CD4-positive, alpha-beta memory T cell (primary cell): ENCODE data around the gene SOX6. TPM values are rescaled to one million over a fixed set of nuclear protein-coding genes. Genes with fewer than 3 reads are reported as not detected.

Experiments
- CTCF ChIA-PET: fragments of 350-600 bp; sonication (Branson Sonifier 250); formaldehyde crosslinking; loops from one replicate; lab custom pipeline; 2021; ENCODE audit warnings: inconsistent platforms; ENCODE audit not compliant: partially characterized antibody; lab: Charles Lee
- POLR2A ChIA-PET: fragments of 350-600 bp; sonication (Branson Sonifier 250); formaldehyde crosslinking; loops from one replicate; lab custom pipeline; 2021; ENCODE audit not compliant: partially characterized antibody; lab: Charles Lee
- DNase-seq, 5 donors: peaks; one replicate each; pipeline versions ENCODE4 v3.0.0 to v3.0.0-alpha.2; 2020 to 2022; ENCODE audit warnings: mixed read lengths in 1 of 5
- H3K27ac ChIP-seq: one replicate; pipeline ENCODE4 v1.7.0; 2013; ENCODE audit warnings: low read depth, low read length
- H3K27me3 ChIP-seq: 2 replicates; pipeline ENCODE4 v1.7.0; 2013; ENCODE audit warnings: mild to moderate bottlenecking, low read length, moderate library complexity; ENCODE audit not compliant: insufficient read depth
- H3K36me3 ChIP-seq: 2 replicates; pipeline ENCODE4 v1.7.0; 2013; ENCODE audit warnings: mild to moderate bottlenecking, low read length, moderate library complexity; ENCODE audit not compliant: insufficient read depth
- H3K4me1 ChIP-seq: 2 replicates; pipeline ENCODE4 v1.7.0; 2013; ENCODE audit warnings: mild to moderate bottlenecking, low read length, moderate library complexity; ENCODE audit not compliant: insufficient read depth
- H3K4me3 ChIP-seq, 2 donors: one replicate each; pipeline ENCODE4 v1.7.0; 2013; ENCODE audit warnings: low read length in 2 of 2, mild to moderate bottlenecking in 1 of 2
- H3K9me3 ChIP-seq, 2 donors: one replicate each; pipeline ENCODE4 v1.7.0; 2013; ENCODE audit warnings: low read length in 2 of 2, control low read depth in 1 of 2; ENCODE audit not compliant: control insufficient read depth in 1 of 2
- H3K27ac Mint-ChIP-seq, 7 donors: one replicate each; pipeline ENCODE4 v1.8.0; 2020 to 2021; ENCODE audit warnings: mixed read lengths in 7 of 7, mild to moderate bottlenecking in 6 of 7, inconsistent platforms in 3 of 7, moderate library complexity in 3 of 7
- H3K27me3 Mint-ChIP-seq, 2 donors: one replicate each; pipeline ENCODE4 v1.8.0; 2020 to 2021; ENCODE audit warnings: mixed read lengths in 2 of 2
- H3K36me3 Mint-ChIP-seq, 2 donors: one replicate each; pipeline ENCODE4 v1.8.0; 2020 to 2021; ENCODE audit warnings: mixed read lengths in 2 of 2, inconsistent platforms in 1 of 2, mild to moderate bottlenecking in 1 of 2
- H3K4me1 Mint-ChIP-seq, 4 donors: one replicate each; pipeline ENCODE4 v1.8.0; 2020 to 2021; ENCODE audit warnings: mixed read lengths in 4 of 4, mild to moderate bottlenecking in 1 of 4
- H3K4me3 Mint-ChIP-seq, 8 donors: one replicate each; pipeline ENCODE4 v1.8.0; 2020 to 2021; ENCODE audit warnings: mixed read lengths in 8 of 8, mild to moderate bottlenecking in 7 of 8, moderate library complexity in 6 of 8, inconsistent platforms in 3 of 8
- H3K9me3 Mint-ChIP-seq, 8 donors: one replicate each; pipeline ENCODE4 v1.8.0; 2020 to 2021; ENCODE audit warnings: mixed read lengths in 8 of 8, mild to moderate bottlenecking in 5 of 8, inconsistent platforms in 3 of 8, moderate library complexity in 1 of 8
- intact Hi-C: fragments of 100-400 bp; cut with micrococcal nuclease; formaldehyde crosslinking; loops from one replicate; pipeline ENCODE4 v1.15.1; 2023
- polyA plus RNA-seq, 2 donors: library from polyadenylated mRNA; unstranded; fragments of 300-500 nt; fragmentation: Illumina TruSeq; gene quantifications; one replicate each; pipeline ENCODE4 v1.2.3, GENCODE V29; 2021
- total RNA-seq, 2 experiments: library from RNA; stranded (reverse); gene quantifications; one replicate each; pipeline ENCODE4 v1.2.3, GENCODE V29; 2021

The SOX6 gene
- total and polyA plus RNA-seq, 4 experiments from 2014 or later = not detected

DNA sequence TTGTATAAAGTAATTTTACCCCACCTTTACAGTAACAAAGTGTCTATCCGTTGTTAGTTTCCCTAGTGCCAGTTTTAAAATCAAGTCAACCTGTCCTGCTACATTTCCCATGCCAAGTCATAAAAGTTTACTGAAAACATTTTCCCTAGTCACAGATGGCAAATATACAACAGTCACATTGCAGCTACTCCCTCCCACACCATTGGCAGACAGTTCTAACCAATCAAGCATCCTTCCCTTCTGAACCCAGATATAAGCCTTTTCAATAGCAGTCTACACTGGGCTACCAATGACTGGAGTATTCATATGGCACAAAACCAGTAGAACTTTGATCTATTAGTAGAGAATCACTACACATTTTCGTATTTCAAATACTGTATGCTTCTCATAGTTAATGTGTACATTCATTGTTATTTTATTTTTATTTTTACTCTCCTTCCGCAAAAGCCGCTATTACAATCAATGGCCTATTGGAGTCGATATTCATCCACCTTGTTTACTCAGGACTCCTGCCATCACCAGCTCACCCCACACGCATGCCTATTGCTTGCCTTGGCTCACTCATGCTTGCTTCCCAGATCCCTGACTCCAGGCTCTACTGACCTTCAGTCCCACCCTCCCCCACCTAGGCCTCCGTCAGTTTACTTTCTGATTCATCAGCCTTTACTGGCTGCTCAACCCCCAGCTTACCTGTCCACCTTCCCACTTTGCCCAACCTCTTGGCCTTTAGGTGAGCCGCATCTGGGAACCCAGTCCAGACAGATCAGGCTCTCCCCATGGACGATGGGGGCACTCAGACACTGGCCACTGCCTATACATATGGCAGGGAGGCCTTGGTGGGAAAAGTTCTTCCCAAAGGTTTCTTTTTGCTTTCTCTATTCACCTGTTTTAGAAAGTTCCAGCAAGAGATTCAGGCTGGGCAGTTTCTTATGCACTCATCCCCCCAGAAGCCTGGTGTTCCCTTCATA is 408.4 kb downstream of the SOX6 start:
- H3K4me1 ChIP-seq = no peaks in the 10 kb centered on the region
- Mint-ChIP-seq H3K36me3 (no peaks in the 10 kb centered on the region), H3K4me1 (no peaks in the 10 kb centered on the region), H3K27me3 (no peaks in the 10 kb centered on the region), H3K9me3 (peaks cover 2 to 15% (median 6%) of the 10 kb centered on the region in 8 donors), H3K4me3 (no peak overlapping the region), H3K27ac (no peak overlapping the region)
- no peaks in the 10 kb centered on the region for H3K9me3 ChIP-seq
- H3K36me3 ChIP-seq = no peaks in the 10 kb centered on the region
- POLR2A ChIA-PET = no interaction called here
- no peak overlapping the region for H3K4me3 ChIP-seq
- H3K27me3 ChIP-seq = no peaks in the 10 kb centered on the region
- CTCF ChIA-PET = no interaction called here
- H3K27ac ChIP-seq = no peak overlapping the region
- intact Hi-C loops = no loop called here
- no peak for DNase-seq

DNA sequence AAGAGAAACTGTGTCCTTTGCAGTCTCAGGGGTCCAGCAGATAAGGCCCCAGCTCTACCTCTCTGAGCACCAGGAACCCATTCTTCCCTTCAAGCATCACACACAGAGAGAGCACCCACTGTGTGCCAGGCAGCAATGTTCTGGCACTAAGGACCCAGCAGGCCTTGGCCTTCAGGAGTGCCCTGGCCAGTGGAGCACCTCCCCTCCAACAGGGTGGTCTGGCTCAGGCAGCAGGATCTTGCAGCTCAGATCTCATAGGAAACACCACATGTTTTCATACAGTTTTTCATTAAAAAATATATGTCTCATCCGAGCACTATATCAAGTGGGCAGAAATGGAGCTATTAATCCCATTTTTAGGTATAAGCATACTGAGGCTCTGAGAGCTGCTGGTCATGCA is 410.6 kb downstream of the SOX6 start:
- Mint-ChIP-seq H3K9me3 (peaks cover 2 to 15% (median 6%) of the 10 kb centered on the region in 8 donors), H3K36me3 (no peaks in the 10 kb centered on the region), H3K27me3 (no peaks in the 10 kb centered on the region), H3K4me1 (no peaks in the 10 kb centered on the region), H3K27ac (no peak overlapping the region), H3K4me3 (no peak overlapping the region)
- H3K36me3 ChIP-seq = no peaks in the 10 kb centered on the region
- H3K4me1 ChIP-seq = no peaks in the 10 kb centered on the region
- DNase-seq = no peak
- intact Hi-C loops = no loop called here
- H3K27me3 ChIP-seq = no peaks in the 10 kb centered on the region
- CTCF ChIA-PET = interaction anchor here (1.1 kb wide), 1 partner anchor 13 kb away, joined by 3 read pairs; no protein-coding TSS in a partner anchor
- no peak overlapping the region for H3K4me3 ChIP-seq
- no peak overlapping the region for H3K27ac ChIP-seq
- POLR2A ChIA-PET = no interaction called here
- H3K9me3 ChIP-seq = no peaks in the 10 kb centered on the region

DNA sequence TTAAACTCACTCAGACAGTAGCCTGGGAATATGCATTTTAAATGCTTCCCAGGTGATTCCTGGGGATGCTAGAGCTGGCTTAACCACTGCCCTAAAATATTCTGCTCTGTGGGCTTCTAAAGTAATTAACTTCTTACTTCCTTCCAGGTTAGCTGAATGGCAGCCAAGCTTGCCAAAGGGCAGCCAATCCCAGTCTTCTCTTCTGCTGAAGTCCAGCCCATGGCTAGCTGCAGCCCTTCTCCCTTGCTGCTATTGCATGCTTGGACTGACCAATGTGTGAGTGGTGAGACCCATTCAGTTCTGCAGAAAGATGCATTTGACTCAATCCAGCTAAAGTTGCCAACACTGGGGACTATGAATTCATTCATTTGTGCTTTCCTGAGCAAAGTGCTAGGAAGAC is 411.9 kb downstream of the SOX6 start:
- DNase-seq = no peak
- H3K9me3 ChIP-seq = no peaks in the 10 kb centered on the region
- ChIA-PET CTCF (no interaction called here), POLR2A (no interaction called here)
- H3K27ac ChIP-seq = no peak overlapping the region
- no peaks in the 10 kb centered on the region for H3K36me3 ChIP-seq
- H3K4me1 Mint-ChIP-seq = no peaks in the 10 kb centered on the region
- no peaks in the 10 kb centered on the region for H3K36me3 Mint-ChIP-seq
- no peak overlapping the region for H3K4me3 ChIP-seq
- H3K27me3 Mint-ChIP-seq = no peaks in the 10 kb centered on the region
- no peaks in the 10 kb centered on the region for H3K27me3 ChIP-seq
- intact Hi-C loops = no loop called here
- no peak overlapping the region for H3K4me3 Mint-ChIP-seq
- no peaks in the 10 kb centered on the region for H3K4me1 ChIP-seq
- peaks cover 2 to 15% (median 6%) of the 10 kb centered on the region in 8 donors for H3K9me3 Mint-ChIP-seq
- no peak overlapping the region for H3K27ac Mint-ChIP-seq

DNA sequence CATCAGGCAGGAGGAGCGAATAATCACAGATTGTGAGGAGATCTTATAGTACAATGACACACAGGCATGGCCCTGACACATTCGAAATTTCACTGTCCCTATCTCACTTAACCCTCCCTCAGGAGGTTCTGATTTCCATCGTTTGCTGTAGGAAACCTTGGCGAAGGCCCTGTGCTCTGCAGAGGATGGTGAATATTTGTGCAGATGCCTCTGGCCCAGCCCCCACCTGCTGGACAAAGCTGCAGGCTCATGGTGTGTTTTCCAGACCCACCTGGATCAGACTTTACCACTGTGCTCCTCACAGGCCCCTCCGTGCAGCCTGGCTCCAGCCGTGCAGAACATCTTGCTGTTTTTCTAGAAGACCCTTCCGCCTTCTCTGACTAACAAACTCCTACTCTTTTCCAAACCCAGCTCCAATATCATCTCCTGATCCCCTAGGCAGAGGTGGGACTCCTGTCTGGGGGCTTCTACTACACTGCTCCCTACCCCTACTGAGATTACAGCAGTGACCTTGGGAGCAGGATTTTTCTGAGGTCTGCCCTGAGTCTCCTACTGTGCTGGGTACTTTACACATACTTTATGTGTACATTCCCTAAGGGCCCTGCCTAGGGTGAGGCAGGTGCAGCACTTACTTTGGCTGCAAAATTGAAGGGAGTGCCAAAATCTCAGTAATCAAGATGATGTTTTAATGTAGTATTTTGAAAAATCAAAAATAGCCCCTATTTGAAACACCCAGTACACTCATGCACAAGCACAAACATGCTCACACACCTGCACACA is 412.7 kb downstream of the SOX6 start:
- peaks cover 2 to 15% (median 6%) of the 10 kb centered on the region in 8 donors for H3K9me3 Mint-ChIP-seq
- DNase-seq = no peak
- no peaks in the 10 kb centered on the region for H3K36me3 Mint-ChIP-seq
- no peak overlapping the region for H3K4me3 Mint-ChIP-seq
- no peaks in the 10 kb centered on the region for H3K4me1 ChIP-seq
- H3K27me3 ChIP-seq = no peaks in the 10 kb centered on the region
- H3K27ac Mint-ChIP-seq = no peak overlapping the region
- ChIA-PET CTCF (no interaction called here), POLR2A (no interaction called here)
- H3K4me3 ChIP-seq = no peak overlapping the region
- no peak overlapping the region for H3K27ac ChIP-seq
- no peaks in the 10 kb centered on the region for H3K9me3 ChIP-seq
- H3K27me3 Mint-ChIP-seq = no peaks in the 10 kb centered on the region
- no peaks in the 10 kb centered on the region for H3K36me3 ChIP-seq
- no peaks in the 10 kb centered on the region for H3K4me1 Mint-ChIP-seq
- intact Hi-C loops = no loop called here

DNA sequence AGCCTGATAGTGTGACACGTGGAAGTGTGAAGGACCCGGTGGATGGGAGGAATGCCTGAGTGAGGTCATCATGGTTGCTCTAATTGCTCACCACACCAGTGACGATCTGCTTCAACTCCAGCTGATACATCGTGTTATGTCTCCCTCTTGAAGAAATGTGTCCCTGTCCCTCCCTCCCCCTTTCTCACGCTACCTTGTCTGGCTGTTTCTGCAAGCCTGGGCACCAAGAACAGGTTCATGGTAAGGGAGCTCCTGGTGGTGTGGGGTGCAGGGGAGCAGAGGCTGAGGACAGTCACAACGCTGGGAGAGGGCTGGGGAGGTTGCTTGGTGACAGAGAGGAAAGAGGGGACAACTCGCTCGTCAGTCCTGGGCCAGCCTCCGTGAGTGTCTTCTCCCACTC is 413.4 kb downstream of the SOX6 start:
- Mint-ChIP-seq H3K4me3 (no peak overlapping the region), H3K4me1 (no peaks in the 10 kb centered on the region), H3K27me3 (no peaks in the 10 kb centered on the region), H3K27ac (no peak overlapping the region), H3K36me3 (no peaks in the 10 kb centered on the region), H3K9me3 (peaks cover 2 to 13% (median 6%) of the 10 kb centered on the region in 8 donors)
- no peak for DNase-seq
- no peak overlapping the region for H3K4me3 ChIP-seq
- no peaks in the 10 kb centered on the region for H3K4me1 ChIP-seq
- intact Hi-C loops = no loop called here
- H3K27me3 ChIP-seq = no peaks in the 10 kb centered on the region
- ChIA-PET CTCF (no interaction called here), POLR2A (no interaction called here)
- H3K36me3 ChIP-seq = no peaks in the 10 kb centered on the region
- no peak overlapping the region for H3K27ac ChIP-seq
- H3K9me3 ChIP-seq = no peaks in the 10 kb centered on the region

DNA sequence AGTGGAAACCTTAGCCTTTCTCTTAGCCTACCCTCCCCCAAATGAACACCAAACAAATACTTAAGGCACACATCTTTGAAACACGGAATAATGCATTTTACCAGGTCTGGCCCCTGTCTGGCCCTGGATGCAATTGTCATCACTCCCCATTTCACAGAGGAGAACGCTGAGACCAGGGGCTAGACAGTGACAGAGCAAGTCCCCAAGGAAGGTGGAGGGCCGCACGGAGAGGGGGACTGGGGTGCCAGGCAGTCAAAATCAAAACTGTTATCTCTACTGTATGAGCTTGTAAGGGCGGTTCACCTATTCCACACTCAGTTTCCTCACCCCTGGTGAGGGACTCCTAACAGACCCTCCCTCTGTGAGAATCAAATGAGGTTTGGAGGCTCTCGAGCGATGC is 414.2 kb downstream of the SOX6 start:
- Histone ChIP-seq H3K36me3 (no peaks in the 10 kb centered on the region), H3K4me3 (no peak overlapping the region), H3K4me1 (no peaks in the 10 kb centered on the region), H3K9me3 (no peaks in the 10 kb centered on the region), H3K27ac (no peak overlapping the region), H3K27me3 (no peaks in the 10 kb centered on the region)
- peaks cover 0 to 5% (median 2%) of the 10 kb centered on the region in 8 donors for H3K9me3 Mint-ChIP-seq
- H3K36me3 Mint-ChIP-seq = no peaks in the 10 kb centered on the region
- intact Hi-C loops = no loop called here
- H3K27ac Mint-ChIP-seq = no peak overlapping the region
- no peaks in the 10 kb centered on the region for H3K27me3 Mint-ChIP-seq
- DNase-seq = no peak
- CTCF ChIA-PET = no interaction called here
- H3K4me3 Mint-ChIP-seq = no peak overlapping the region
- POLR2A ChIA-PET = no interaction called here
- no peaks in the 10 kb centered on the region for H3K4me1 Mint-ChIP-seq

DNA sequence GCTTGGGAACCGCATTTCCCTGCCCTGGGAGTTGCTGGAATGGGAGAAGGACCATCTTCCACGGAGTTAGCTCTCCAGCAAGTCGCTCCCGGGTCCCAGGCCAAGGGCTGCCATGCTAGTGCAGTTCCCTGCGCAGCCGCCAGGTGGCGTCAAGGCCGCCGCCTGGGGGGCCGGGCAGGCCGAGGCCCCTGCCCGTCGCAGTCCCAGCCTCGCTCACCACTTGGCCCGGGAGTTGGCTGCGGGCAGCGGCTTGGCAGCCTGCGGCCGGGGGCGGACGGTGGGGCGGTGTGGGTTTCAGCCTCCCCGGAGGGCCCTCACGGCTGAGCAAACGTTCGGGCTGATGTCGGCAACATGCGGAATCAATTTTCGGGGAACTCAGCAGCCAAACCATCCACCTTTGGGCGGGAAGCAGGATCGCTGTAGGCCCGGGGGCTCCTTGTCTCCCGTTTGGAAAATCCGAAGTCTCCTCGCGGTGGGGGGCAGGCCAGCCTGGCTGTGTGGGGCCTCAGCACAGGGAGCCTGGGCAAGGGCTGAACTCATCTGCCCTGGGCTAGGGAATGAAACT is 415.1 kb downstream of the SOX6 start:
- ChIA-PET CTCF (interaction anchor here (1.5 kb wide), 1 partner anchor 9 kb away, joined by 8 read pairs; no protein-coding TSS in a partner anchor), POLR2A (no interaction called here)
- H3K4me3 ChIP-seq = no peak overlapping the region
- H3K36me3 ChIP-seq = no peaks in the 10 kb centered on the region
- H3K4me3 Mint-ChIP-seq = no peak overlapping the region
- no peaks in the 10 kb centered on the region for H3K4me1 Mint-ChIP-seq
- intact Hi-C loops = no loop called here
- H3K27ac ChIP-seq = no peak overlapping the region
- H3K36me3 Mint-ChIP-seq = no peaks in the 10 kb centered on the region
- peaks cover 0 to 4% (median 2%) of the 10 kb centered on the region in 8 donors for H3K9me3 Mint-ChIP-seq
- no peaks in the 10 kb centered on the region for H3K27me3 Mint-ChIP-seq
- DNase-seq = no peak
- H3K27me3 ChIP-seq = no peaks in the 10 kb centered on the region
- H3K27ac Mint-ChIP-seq = no peak overlapping the region
- no peaks in the 10 kb centered on the region for H3K9me3 ChIP-seq
- no peaks in the 10 kb centered on the region for H3K4me1 ChIP-seq
